NCI-H446 (cell line): ENCODE results near the gene CEACAM21.
"Not testable (repeated sequence)": the region's sequence is repeated elsewhere in the genome, so short reads cannot be mapped to it uniquely, and the experiment has no call there.

Experiments
- DNase-seq, 2 experiments: peaks; one replicate each; lab custom pipeline; 2025; lab: John Stamatoyannopoulos, UW

CEACAM21 gene

DNA sequence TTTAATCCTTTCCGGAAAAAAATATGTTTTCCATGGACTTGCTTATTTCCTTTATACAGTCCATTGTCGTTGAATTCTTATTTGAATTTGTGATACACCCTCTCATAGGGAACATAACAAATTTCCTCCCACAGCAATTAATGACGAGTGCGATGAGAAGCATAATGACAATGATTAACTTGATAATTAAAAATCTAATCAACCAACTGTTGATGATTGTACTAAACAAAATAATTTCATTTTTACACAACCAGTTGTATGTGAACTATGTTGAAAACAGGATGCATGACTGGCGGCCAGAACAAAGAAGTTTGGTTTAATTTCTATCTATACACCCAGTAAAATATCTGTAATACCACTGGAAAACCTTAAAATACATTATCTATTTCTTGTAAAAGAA, 26.1 kb upstream of the CEACAM21 start:
- DNase-seq: no peak

DNA sequence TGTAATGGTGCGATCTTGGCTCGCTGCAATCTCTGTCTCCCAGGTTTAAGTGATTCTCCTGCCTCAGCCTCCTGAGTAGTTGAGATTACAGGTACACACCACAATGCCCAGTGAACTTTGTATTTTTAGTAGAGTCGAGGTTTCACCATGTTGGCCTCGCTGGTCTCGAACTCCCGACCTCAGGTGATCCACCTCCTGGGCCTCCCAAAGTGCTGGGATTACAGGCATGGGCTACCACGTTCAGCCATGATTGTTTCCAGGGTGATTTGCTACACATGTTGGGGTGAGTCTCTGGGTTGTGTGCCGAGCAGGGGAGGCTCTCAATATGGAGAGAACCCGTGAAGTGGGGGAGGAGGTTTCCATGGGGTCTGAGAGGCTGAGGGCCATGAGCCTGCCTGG, 24.8 kb upstream of the CEACAM21 start:
- DNase-seq: no peak

DNA sequence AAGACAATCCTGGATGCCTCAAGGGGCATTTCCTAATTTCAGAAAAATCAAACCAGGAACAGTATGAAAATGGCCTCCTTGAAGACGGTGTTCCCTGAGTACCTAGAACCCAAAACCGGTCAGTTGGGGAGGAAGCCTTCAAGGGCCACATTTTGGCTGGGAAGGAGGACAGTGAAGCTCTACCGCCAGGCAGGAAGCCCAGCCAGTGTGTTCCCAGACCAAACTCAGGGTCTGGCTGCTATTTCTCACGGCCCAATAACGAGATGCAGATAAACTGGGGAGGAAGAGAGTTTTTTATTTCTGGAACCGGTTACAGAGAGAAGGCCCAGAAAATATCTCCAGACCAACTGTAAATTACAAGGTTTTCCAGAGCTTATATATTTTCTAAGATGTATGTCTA, 24.3 kb upstream of the CEACAM21 start:
- DNase-seq: no peak

DNA sequence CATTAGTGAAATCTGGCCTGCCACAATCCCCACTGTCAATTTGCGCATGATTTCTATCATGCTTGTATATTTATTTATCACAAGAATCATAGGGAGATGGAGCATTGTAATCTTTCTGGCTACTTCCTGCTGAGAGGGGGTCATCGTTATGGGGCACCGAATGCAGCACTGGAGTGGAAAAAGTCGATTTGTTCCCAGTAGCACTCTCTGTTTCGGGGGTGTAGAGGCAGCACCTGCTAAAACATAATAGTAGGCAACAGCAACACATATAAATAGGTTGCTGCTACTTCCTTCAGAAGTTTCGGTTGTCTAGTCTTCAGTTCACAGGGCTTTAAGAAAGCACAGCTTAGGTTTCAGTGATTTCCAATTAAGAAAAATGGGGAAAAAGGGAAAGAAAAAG, 23.4 kb upstream of the CEACAM21 start:
- DNase-seq: no peak

DNA sequence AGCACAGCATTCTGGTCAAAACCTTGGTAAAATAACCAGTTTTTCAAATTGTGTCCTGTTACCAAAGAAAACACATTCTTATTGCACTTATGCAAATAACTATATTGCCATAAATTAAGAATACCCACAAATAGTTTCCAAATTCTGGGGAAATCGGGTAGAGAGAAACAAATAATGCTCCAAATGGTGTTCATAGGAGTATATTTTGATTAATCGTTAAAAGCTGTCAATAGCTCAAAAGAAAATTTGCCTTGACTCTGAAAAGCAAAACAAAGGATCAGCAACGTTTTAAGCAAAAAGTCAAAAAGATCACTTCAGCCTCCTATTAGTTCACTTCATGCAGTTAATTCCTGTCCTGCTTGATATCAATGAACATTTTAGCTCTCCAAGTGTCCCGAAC, 22.2 kb upstream of the CEACAM21 start:
- no peak for DNase-seq

DNA sequence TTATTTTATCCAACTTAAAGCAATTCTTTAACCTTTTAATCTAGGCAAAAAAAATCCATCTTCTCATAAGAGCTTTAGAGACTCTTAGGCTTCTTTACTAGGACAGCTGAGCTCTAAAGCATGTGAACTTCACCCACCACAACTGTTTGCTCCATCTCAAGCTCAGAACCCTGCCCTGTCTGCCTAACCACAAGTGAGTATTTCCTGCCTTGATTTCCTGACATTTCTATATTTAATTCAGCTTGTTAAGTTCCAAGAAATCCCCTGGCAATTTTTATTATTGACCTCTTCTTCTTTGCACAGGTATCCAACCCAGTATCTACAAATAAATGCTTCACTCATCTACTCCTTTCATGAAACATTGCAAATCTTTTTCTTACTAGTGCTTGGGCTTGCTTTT, 21.1 kb upstream of the CEACAM21 start:
- DNase-seq: no peak

DNA sequence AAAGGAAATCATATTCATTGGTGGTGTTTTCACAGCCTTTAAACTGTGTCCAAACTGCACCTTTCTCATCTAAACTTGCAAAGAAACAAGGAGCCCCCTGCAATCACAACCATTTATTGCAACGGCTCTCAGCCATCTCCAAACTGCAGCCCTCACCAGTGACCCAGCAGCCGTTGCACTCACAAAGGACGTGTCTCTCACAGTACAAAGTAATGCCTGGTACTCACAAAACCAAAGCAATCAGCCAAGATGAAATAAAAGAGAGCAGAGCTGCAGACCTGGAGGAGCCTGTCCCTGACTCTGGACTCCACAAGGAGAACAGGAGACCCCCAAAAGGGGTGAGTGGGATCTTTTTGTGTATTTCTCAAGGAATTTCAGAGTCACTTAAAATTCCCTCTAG, 20.2 kb upstream of the CEACAM21 start:
- no peak for DNase-seq

DNA sequence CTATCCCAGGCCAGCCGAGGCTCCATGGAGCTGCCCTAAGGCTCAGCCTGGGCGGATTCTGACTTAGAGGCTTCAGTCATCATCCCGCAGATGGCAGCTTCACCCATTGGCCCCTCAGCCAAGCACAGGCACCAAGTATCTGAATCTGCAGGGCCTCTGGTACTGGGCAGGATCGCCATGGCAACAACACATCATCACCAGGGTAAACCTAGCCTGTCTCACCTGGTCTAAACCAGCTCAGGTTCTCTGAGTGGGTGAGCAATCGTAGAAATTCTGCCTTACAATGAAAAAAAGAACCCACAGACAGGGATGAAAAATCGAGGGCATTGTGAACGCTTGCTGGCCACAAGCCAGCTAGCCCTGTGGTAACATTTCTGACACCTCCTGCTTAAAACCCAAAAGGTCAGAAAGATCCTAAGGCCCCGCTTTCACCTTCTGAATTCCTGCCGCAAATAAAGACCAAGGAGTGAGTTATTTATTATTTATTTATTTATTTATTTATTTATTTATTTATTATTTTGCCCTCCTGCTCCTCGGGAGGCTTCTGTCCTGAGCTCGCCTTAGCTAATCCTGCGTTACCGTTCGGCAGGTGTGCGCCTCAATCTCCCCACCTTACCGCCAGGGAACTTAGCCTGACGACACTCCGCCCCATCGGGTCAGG, 12.0 kb upstream of the CEACAM21 start:
- DNase-seq: no peak

DNA sequence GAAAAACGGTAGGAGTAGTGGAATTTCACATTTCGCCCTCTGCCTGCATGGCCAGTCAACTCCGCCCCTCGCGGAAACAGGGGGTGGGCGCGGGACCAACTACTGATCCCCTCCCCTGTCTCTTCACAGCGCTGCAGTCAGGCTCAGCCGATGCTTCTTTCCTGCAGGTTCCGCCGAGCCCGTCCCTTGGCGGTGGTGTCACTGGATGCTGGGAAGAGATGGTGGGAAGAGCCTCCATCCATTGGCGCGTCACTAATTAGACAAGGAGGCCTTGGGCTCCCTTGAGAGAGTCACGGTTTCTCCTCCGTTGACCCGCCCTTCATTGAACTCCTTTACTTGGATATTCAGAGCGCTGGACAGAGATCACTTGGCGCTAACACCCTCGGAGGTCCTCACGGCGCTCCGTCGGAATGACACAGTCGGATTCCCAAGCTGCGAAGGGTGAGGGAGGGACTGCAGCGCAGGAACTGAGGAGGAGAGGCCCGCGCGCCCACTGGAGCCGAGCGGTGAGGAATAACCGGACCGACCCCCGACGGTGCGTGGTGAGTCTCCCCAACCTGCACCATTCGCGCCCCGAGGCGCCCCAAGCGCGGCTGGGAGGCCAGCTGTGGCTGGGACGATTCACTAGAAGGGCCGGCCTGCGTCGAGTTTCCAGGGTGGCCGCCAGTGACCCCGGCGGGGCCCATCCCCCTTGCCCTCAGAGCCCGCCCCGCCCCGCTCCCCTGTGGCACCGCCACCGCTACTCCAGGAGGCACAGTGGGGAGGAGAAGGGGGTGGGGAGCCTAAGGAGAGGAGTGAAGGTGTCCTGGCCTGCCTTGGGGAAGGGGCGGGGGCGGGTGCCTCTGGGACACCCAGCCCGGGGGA, 11.2 kb upstream of the CEACAM21 start:
- DNase-seq: no peak

DNA sequence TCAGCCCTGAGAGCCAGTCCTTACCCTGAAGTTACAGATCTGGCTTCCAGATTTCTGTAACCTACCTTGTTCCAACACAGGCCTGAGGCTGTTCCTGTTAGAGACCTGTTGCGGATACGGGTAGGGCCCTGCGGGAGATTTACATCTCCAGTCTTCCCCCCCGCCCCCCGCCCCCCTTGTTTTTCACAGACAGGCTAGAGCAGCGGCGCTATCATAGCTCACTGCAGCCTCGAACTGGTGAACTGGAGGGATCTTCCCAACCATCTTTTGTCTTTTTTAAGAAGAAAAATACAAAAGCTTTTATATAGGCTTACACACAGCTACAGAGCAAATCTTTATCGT, 10.6 kb upstream of the CEACAM21 start:
- no peak for DNase-seq

DNA sequence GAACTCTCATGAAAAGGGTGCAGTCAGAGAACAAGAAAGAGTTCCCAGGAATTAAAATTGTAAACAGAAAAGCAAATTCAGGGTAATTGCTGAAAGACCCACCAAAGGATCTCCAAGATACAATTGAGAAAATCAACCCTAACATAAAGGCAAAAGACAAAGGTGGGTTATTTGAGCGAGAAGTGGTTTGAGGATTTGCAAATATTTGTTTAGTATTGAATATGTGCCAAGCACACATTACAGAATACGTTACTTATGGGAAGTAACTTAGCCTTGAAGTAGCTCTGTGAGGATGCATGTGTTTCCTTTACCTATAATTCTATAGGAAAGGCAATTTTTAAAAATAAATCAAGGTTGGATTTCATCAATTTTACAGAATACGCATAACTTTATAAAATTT, 10.0 kb upstream of the CEACAM21 start:
- no peak for DNase-seq

DNA sequence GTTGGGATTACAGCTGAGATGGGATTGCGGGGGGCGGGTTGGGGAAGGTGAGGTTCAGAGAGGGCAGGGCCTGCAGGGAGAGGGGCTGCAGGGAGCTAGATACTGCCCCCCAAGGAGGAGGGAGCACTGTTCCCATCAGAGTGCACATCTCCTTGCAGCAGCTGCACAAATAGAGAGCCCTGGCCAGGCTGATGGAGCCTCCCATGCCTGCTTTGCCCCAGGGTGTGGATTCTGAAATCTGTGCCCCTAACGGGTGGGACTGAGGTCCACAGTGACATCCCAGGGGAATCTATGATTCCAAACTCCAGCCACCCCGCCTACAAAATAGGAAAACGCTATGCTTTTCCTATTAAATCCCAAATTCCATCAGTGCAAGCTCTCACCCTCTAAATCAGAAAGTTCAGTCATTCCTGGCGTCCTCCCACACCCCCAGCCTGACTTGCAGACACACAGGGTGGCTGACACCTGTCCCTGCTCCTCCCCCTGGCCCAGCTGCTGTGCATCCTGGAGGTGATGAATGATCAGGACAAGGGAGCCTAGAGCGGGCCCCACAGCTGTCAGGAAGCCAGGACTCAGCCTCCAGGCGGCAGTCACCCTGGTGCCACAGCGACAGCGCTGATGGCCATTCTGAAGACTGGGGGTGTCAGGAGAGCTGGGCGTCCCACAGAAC, 6.3 kb upstream of the CEACAM21 start:
- DNase-seq: no peak

DNA sequence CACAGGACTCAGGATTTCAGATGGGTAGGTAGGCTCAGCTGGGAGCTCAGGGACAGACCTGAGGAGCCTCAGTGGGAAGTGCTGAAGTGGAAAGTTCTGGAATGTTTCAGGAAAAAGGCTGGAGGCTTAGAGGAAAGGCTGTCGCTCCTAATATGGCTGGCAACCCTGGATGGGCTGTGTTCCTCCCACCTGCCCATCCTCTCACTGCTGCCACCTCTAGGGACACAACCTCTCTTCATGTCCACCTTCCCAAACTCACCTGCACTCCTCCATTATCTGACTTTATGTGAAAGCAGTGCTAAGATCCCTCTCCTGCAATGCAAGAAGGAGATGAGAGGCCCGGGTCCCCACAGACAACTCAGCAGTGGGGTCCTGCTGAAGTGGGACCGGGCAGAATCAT, 5.8 kb upstream of the CEACAM21 start:
- DNase-seq: no peak

DNA sequence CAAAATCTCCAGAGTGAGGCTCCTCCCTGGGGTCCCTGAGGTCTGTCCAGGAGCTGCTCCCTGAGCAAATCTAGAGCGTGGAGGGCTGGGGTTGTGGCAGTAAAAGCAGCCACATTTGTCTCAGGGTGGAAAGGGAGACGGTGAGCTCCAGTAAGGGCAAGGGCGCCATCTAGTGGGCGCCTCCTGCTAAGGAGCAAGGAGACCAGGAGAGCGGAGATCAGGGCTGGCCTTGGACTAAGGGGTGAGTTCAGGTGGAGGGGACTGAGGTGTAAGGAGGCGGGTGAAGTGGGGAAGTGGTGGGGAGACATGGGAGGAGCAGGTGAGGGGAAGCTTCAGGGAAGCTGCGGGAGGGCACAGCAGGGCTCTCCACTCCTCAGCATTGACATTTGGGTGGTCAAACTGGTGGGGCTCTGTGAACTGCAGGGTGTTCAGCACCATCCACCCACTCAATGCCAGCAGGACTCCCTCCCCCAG, 5.3 kb upstream of the CEACAM21 start:
- DNase-seq: peak; percentile 28 to 82

DNA sequence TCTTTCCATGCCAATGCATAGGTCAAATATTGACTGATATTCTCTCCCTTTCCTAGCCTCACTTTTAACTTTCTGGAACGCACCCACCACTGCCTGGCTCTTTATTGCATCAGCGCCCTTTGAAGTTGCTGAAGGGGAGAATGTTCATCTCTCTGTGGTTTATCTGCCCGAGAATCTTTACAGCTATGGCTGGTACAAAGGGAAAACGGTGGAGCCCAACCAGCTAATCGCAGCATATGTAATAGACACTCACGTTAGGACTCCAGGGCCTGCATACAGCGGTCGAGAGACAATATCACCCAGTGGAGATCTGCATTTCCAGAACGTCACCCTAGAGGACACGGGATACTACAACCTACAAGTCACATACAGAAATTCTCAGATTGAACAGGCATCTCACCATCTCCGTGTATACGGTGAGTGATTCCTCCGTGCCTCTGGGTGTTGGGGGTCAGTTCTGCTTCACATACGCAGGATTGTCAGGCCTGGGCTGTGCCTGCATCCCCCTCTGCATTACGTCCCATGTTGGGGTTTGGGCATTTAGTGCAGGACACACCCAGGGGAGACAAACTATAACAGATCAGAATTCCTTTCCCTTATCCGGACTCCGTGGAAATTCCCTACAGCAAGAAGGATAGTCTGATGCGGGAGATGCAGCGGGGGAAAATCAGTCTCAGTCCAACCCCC, 1.3 kb downstream of the CEACAM21 start:
- no peak for DNase-seq

DNA sequence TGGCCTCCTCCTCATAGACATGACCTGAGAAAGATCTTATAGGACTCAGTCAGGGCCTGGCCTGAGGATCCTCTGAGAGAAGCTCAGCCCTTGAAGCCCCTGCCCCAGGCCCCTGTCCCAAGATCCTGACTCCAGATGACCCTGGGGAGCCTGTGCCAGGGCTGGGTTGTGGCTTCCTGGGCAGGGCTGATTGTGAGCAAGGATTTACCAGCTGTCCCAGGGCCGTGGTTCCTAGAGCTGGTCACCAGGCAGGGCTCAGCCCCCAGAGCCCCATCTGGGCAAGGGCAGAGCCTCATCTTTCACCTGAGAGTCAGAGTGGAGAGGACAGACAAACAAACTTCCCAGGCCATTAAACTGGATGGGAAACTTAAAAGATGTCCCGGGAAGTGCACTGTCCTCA, 1.9 kb downstream of the CEACAM21 start:
- DNase-seq: no peak

DNA sequence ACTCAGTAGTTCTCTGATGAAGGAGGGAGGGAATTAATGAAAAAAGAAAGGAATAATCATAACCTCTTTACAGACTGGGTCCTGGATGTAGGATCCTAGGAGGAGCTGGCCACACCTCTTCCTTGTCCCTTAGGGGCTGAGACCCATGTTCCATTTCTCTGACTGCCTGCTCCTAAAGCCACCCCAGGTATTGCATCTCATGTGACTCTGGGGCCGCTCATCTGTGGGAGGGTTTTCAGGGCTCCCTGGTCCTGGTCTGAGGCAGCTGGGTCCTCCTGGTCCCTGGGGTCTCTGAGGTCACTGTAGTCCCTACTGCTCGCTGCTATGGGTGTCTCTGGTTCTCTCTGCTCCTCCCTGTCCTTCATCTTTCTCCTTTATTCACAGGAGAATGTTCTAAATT, 2.9 kb downstream of the CEACAM21 start:
- no peak for DNase-seq

DNA sequence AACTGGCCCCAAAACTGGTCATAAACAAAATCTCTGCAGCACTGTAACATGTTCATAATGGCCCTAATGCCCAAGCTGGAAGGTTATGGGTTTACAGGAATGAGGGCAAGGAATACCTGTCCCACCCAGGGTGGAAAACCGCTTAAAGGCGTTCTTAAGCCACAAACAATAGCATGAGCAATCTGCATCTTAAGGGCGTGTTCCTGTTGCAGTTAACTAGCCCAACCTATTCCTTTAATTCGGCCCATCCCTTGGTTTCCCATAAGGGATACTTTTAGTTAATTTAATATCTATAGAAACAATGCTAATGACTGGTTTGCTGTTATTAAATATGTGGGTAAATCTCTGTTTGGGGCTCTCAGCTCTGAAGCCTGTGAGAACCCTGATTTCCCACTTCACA, 5.1 kb downstream of the CEACAM21 start:
- not testable (repeated sequence) for DNase-seq

DNA sequence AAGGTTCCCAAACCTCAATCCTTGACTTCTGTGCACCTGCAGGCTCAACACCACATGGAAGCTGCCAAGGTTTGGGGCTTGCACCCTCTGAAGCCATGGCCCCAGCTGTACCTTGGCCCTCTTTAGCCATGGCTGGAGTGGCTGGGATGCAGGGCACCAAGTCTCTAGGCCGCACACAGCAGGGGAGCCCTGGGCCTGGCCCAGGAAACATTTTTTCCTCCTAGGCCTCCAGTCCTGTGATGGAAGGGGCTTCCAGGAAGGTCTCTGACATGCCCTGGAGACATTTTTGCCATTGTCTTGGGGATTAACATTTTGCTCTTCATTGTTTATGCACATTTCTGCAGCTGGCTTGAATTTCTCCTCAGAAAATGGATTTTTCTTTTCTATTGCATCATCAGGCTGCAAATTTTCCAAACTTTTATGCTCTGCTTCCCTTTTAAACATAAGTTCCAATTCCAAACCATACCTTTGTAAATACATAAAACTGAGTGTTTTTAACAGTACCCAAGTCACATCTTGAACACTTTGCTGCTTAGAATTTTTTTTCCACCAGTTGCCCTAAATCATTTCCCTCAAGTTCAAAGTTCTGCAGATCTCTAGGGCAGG, 6.7 kb downstream of the CEACAM21 start:
- DNase-seq: not testable (repeated sequence)

DNA sequence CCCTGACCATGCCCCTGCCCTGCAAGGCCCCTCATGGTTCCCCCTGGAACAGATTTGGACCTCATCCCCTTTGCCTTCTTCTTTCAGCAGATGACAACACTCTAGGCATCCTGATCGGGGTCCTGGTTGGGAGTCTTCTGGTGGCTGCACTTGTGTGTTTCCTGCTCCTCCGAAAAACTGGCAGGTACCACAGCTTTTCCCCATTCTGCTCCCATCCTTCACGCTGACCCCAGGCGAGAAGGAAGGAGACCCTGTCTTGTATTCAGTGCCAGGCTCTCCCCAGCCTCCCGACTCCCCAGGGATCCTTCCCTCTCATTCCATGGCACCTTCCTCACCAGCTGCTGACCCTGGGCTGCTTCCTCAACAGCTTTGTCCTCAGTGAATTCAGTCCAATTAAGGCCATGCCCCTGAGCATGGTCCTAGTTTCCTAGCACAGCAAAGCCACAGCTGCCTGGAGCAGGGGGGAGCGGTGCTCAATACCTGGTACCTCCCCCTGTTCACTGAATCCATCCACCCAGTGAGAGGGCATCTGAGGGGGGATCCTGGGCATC, 8.4 kb downstream of the CEACAM21 start:
- DNase-seq: no peak

DNA sequence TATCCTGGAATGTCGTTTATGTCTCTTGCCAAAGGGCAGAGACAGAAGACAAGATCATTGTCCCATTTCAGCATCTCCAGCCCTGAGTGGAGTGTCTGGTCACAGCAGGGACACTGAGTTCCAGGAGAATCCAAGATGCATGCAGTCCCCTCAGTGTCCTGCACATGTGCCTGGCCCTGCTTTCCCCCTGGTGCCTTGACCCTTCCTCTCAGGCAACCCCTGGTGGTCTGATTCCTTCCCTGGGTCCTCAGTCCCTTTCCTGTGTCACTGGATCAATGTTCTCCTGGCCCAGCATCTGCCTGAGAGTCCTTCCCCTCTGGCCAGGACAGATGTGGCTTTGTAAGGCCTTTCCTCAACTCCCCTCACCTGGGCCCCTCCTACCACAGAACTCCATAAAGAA, 9.0 kb downstream of the CEACAM21 start:
- DNase-seq: no peak

DNA sequence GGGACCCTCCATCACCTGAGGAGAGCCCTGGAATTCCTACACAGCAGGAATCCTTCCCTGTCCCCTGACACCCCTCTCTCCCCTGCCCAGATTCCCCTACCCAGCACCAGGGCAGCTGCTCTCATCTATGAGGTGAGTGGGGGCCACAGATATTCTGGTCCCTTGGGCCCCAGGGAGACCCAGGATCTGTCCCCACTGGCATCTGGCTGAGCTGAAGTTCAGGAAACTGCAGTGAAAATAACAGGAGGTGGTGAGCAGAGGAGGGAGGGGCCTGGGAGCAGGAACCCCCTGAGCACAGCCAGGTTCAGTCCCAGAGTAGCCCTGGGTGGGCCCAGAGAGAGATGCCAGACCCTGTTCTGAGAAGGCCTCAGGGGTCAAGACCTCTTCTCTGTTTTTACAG, 10.1 kb downstream of the CEACAM21 start:
- DNase-seq: no peak
